ENCODE results near the gene DCDC2C. TPM values are rescaled to one million over a fixed set of nuclear protein-coding genes. Genes with fewer than 3 reads are reported as not detected.

DCDC2C gene
- total and polyA plus RNA-seq, 2 experiments from 2014 or later, result not detected

- no peak for TF ChIP-seq EZH2phosphoT487 (IDR thresholded peaks at IDR 0.05; ENCODE audit: low read depth, severe bottlenecking, unreplicated experiment)
- no peak for TF ChIP-seq CTCF (IDR thresholded peaks at IDR 0.05; ENCODE audit: poor library complexity)
- no peak for TF ChIP-seq EZH2 (IDR thresholded peaks at IDR 0.05; ENCODE audit: borderline replicate concordance)
- Histone ChIP-seq H3K27me3 (no peaks in the 10 kb centered on the region), H3K4me2 (no peak overlapping the region), H2AFZ (no peak overlapping the region), H4K20me1 (ENCODE audit: insufficient read depth, poor library complexity, severe bottlenecking) (no peaks in the 10 kb centered on the region), H3K9me3 (ENCODE audit: low read depth) (no peaks in the 10 kb centered on the region), H3K9me2 (replicated peaks; ENCODE audit: insufficient read depth) (no peaks in the 10 kb centered on the region), H3K79me2 (no peaks in the 10 kb centered on the region), H3K4me1 (ENCODE audit: insufficient read depth) (peaks cover 6% of the 10 kb centered on the region), H3K27ac (peak overlapping the region; percentile 45), H3K4me3 (no peak overlapping the region), H3K36me3 (replicated peaks; ENCODE audit: insufficient read depth, low read depth) (no peaks in the 10 kb centered on the region)
- DNase-seq (ENCODE audit: low spot score), result no peak
- 54% methylated on average over 3 of the region's 3 CpGs for WGBS (ENCODE audit: low lambda C conversion rate, missing lambda C conversion rate)
Observed at GRCh38 chr2:3872451-3872850, 169.1 kb downstream of the DCDC2C start.

GRCh38 chr2:3873899-3874298 lies 170.5 kb downstream of the DCDC2C start:
- H4K20me1 ChIP-seq (ENCODE audit: insufficient read depth, poor library complexity, severe bottlenecking), result no peaks in the 10 kb centered on the region
- H3K4me3 ChIP-seq, result no peak overlapping the region
- H3K4me2 ChIP-seq, result no peak overlapping the region
- H3K79me2 ChIP-seq, result no peaks in the 10 kb centered on the region
- H2AFZ ChIP-seq, result no peak overlapping the region
- no peak for DNase-seq (ENCODE audit: low spot score)
- H3K36me3 ChIP-seq (replicated peaks; ENCODE audit: insufficient read depth, low read depth), result no peaks in the 10 kb centered on the region
- TF ChIP-seq EZH2phosphoT487 (IDR thresholded peaks at IDR 0.05; ENCODE audit: low read depth, severe bottlenecking, unreplicated experiment) (no peak), EZH2 (IDR thresholded peaks at IDR 0.05; ENCODE audit: borderline replicate concordance) (no peak), CTCF (IDR thresholded peaks at IDR 0.05; ENCODE audit: poor library complexity) (no peak)
- WGBS (ENCODE audit: low lambda C conversion rate, missing lambda C conversion rate), result 84% methylated on average over 2 of the region's 2 CpGs
- H3K9me3 ChIP-seq (ENCODE audit: low read depth), result no peaks in the 10 kb centered on the region
- peaks cover 6% of the 10 kb centered on the region for H3K4me1 ChIP-seq (ENCODE audit: insufficient read depth)
- H3K27ac ChIP-seq, result peak overlapping the region; percentile 45
- H3K27me3 ChIP-seq, result no peaks in the 10 kb centered on the region
- H3K9me2 ChIP-seq (replicated peaks; ENCODE audit: insufficient read depth), result no peaks in the 10 kb centered on the region

- H2AFZ ChIP-seq, result no peak overlapping the region
- H3K79me2 ChIP-seq, result no peaks in the 10 kb centered on the region
- H4K20me1 ChIP-seq (ENCODE audit: insufficient read depth, poor library complexity, severe bottlenecking), result no peaks in the 10 kb centered on the region
- TF ChIP-seq CTCF (IDR thresholded peaks at IDR 0.05; ENCODE audit: poor library complexity), result no peak
- H3K4me2 ChIP-seq, result no peak overlapping the region
- no peak overlapping the region for H3K27ac ChIP-seq
- H3K4me3 ChIP-seq, result no peak overlapping the region
- H3K4me1 ChIP-seq (ENCODE audit: insufficient read depth), result peaks cover 6% of the 10 kb centered on the region
- H3K9me2 ChIP-seq (replicated peaks; ENCODE audit: insufficient read depth), result no peaks in the 10 kb centered on the region
- no peaks in the 10 kb centered on the region for H3K36me3 ChIP-seq (replicated peaks; ENCODE audit: insufficient read depth, low read depth)
- 95% methylated on average over 4 of the region's 4 CpGs for WGBS (ENCODE audit: low lambda C conversion rate, missing lambda C conversion rate)
- no peaks in the 10 kb centered on the region for H3K27me3 ChIP-seq
- no peak for DNase-seq (ENCODE audit: low spot score)
- H3K9me3 ChIP-seq (ENCODE audit: low read depth), result no peaks in the 10 kb centered on the region
Observed at GRCh38 chr2:3876221-3876620, 172.8 kb downstream of the DCDC2C start.

GRCh38 chr2:3876685-3877084 lies 173.3 kb downstream of the DCDC2C start:
- Histone ChIP-seq H3K4me3 (no peak overlapping the region), H3K79me2 (no peaks in the 10 kb centered on the region), H3K9me2 (replicated peaks; ENCODE audit: insufficient read depth) (no peaks in the 10 kb centered on the region), H4K20me1 (ENCODE audit: insufficient read depth, poor library complexity, severe bottlenecking) (no peaks in the 10 kb centered on the region), H3K27me3 (no peaks in the 10 kb centered on the region), H3K27ac (no peak overlapping the region), H3K36me3 (replicated peaks; ENCODE audit: insufficient read depth, low read depth) (no peaks in the 10 kb centered on the region), H2AFZ (no peak overlapping the region), H3K9me3 (ENCODE audit: low read depth) (no peaks in the 10 kb centered on the region), H3K4me1 (ENCODE audit: insufficient read depth) (peaks cover 6% of the 10 kb centered on the region), H3K4me2 (no peak overlapping the region)
- no peak for TF ChIP-seq CTCF (IDR thresholded peaks at IDR 0.05; ENCODE audit: poor library complexity)
- no peak for TF ChIP-seq EZH2phosphoT487 (IDR thresholded peaks at IDR 0.05; ENCODE audit: low read depth, severe bottlenecking, unreplicated experiment)
- TF ChIP-seq EZH2 (IDR thresholded peaks at IDR 0.05; ENCODE audit: borderline replicate concordance), result no peak
- DNase-seq (ENCODE audit: low spot score), result no peak
- WGBS (ENCODE audit: low lambda C conversion rate, missing lambda C conversion rate), result 74% methylated on average over 3 of the region's 3 CpGs
